ENCODE results near the gene CACNA1C. TPM values are rescaled to one million over a fixed set of nuclear protein-coding genes. Genes with fewer than 3 reads are reported as not detected.

The CACNA1C gene
- total and polyA plus RNA-seq, 2 donors (not counting 1 experiment from before 2014, with no cell fraction given) = 0.01 to 0.02 TPM

- H2AFZ ChIP-seq (ENCODE audit: insufficient read depth, low read depth, low read length, poor library complexity, severe bottlenecking) = no peak overlapping the region
- no peak for ATAC-seq (ENCODE audit: low read depth)
- no peak for DNase-seq
- H3K9ac ChIP-seq (ENCODE audit: low read length) = no peak overlapping the region
- Mint-ChIP-seq H3K9me3 (ENCODE audit: insufficient read depth) (no peaks in the 10 kb centered on the region), H3K27ac (no peak overlapping the region), H3K4me1 (peaks cover 3% of the 10 kb centered on the region), H3K27me3 (peaks cover 36% of the 10 kb centered on the region), H3K4me3 (no peak overlapping the region)
- 48% methylated on average over 5 of the region's 9 CpGs for WGBS (ENCODE audit: insufficient coverage)
- no peak overlapping the region for H3K27ac ChIP-seq (ENCODE audit: low read length in 2 of 2)
- TF ChIP-seq EZH2 (IDR thresholded peaks at IDR 0.05; ENCODE audit: borderline replicate concordance, insufficient read depth, low read depth, low read length, poor library complexity, severe bottlenecking) = no peak
- no peak for TF ChIP-seq CTCF (IDR thresholded peaks at IDR 0.05)
- ChIA-PET CTCF (interaction anchor here (0.7 kb wide), 1 partner anchor 218 kb away, joined by 3 read pairs; no protein-coding TSS in a partner anchor), POLR2A (no interaction called here)
- intact Hi-C loops (cut with micrococcal nuclease) = loop anchor here (5.0 kb wide), 1 partner anchor 525 kb away; no protein-coding TSS in a partner anchor
- no peak overlapping the region for H3K4me3 ChIP-seq (ENCODE audit: control extremely low read depth in 1 of 5, extremely low read depth in 1 of 5, insufficient read depth in 1 of 5, low read depth in 2 of 5, low read length in 4 of 5)
- H3K79me2 ChIP-seq (ENCODE audit: control insufficient read depth, insufficient read depth, low read length) = no peaks in the 10 kb centered on the region
- no peaks in the 10 kb centered on the region for H3K36me3 ChIP-seq (replicated peaks in 1 of 2; ENCODE audit: control extremely low read depth in 1 of 2, control insufficient read depth in 1 of 2, extremely low read depth in 1 of 2, insufficient read depth in 2 of 2, low read length in 1 of 2)
- peaks cover 0 to 20% (median 5%) of the 10 kb centered on the region in 4 experiments for H3K27me3 ChIP-seq (replicated peaks in 1 of 4; ENCODE audit: control extremely low read depth in 1 of 4, control insufficient read depth in 3 of 4, insufficient read depth in 4 of 4, low read length in 3 of 4)
- no peaks in the 10 kb centered on the region for H3K4me1 ChIP-seq (ENCODE audit: control insufficient read depth in 2 of 2, insufficient read depth in 2 of 2, low read length in 2 of 2)
- no peaks in the 10 kb centered on the region for H4K20me1 ChIP-seq (ENCODE audit: control insufficient read depth, insufficient read depth, low read length, poor library complexity, severe bottlenecking)
- no peaks in the 10 kb centered on the region for H3K9me3 ChIP-seq (ENCODE audit: control extremely low read depth in 1 of 3, control insufficient read depth in 2 of 3, insufficient read depth in 1 of 3, low read length in 2 of 3)
- no peak overlapping the region for H3K4me2 ChIP-seq (replicated peaks; ENCODE audit: low read depth, low read length, poor library complexity, severe bottlenecking)
Measured at GRCh38 chr12:2582631-2583030, 529.8 kb downstream of the CACNA1C start.

- ChIA-PET CTCF (no interaction called here), POLR2A (no interaction called here)
- Histone ChIP-seq H3K4me2 (replicated peaks; ENCODE audit: low read depth, low read length, poor library complexity, severe bottlenecking) (no peak overlapping the region), H3K79me2 (ENCODE audit: control insufficient read depth, insufficient read depth, low read length) (no peaks in the 10 kb centered on the region), H3K4me3 (ENCODE audit: control extremely low read depth in 1 of 5, extremely low read depth in 1 of 5, insufficient read depth in 1 of 5, low read depth in 2 of 5, low read length in 4 of 5) (no peak overlapping the region), H3K27ac (ENCODE audit: low read length in 2 of 2) (no peak overlapping the region), H3K9me3 (ENCODE audit: control extremely low read depth in 1 of 3, control insufficient read depth in 2 of 3, insufficient read depth in 1 of 3, low read length in 2 of 3) (no peaks in the 10 kb centered on the region), H3K27me3 (replicated peaks in 1 of 4; ENCODE audit: control extremely low read depth in 1 of 4, control insufficient read depth in 3 of 4, insufficient read depth in 4 of 4, low read length in 3 of 4) (peaks cover 0 to 20% (median 5%) of the 10 kb centered on the region in 4 experiments), H3K9ac (ENCODE audit: low read length) (no peak overlapping the region), H3K36me3 (replicated peaks in 1 of 2; ENCODE audit: control extremely low read depth in 1 of 2, control insufficient read depth in 1 of 2, extremely low read depth in 1 of 2, insufficient read depth in 2 of 2, low read length in 1 of 2) (no peaks in the 10 kb centered on the region), H4K20me1 (ENCODE audit: control insufficient read depth, insufficient read depth, low read length, poor library complexity, severe bottlenecking) (no peaks in the 10 kb centered on the region), H3K4me1 (ENCODE audit: control insufficient read depth in 2 of 2, insufficient read depth in 2 of 2, low read length in 2 of 2) (no peaks in the 10 kb centered on the region), H2AFZ (ENCODE audit: insufficient read depth, low read depth, low read length, poor library complexity, severe bottlenecking) (peak overlapping the region; percentile 33)
- H3K27ac Mint-ChIP-seq = no peak overlapping the region
- intact Hi-C loops (cut with micrococcal nuclease) = loop anchor here (5.0 kb wide), 1 partner anchor 526 kb away; no protein-coding TSS in a partner anchor
- H3K9me3 Mint-ChIP-seq (ENCODE audit: insufficient read depth) = no peaks in the 10 kb centered on the region
- peak; percentile 59 for TF ChIP-seq CTCF (IDR thresholded peaks at IDR 0.05)
- TF ChIP-seq EZH2 (IDR thresholded peaks at IDR 0.05; ENCODE audit: borderline replicate concordance, insufficient read depth, low read depth, low read length, poor library complexity, severe bottlenecking) = no peak
- no peak for ATAC-seq (ENCODE audit: low read depth)
- H3K27me3 Mint-ChIP-seq = peaks cover 41% of the 10 kb centered on the region
- peak; percentile 36 for DNase-seq
- 3% methylated on average over 33 of the region's 33 CpGs for WGBS (ENCODE audit: insufficient coverage)
- peaks cover 3% of the 10 kb centered on the region for H3K4me1 Mint-ChIP-seq
- H3K4me3 Mint-ChIP-seq = no peak overlapping the region
Measured at GRCh38 chr12:2583091-2583497, 530.3 kb downstream of the CACNA1C start.

All from B cell (primary cell).